ENCODE data around the gene PRR13. TPM values are rescaled to one million over a fixed set of nuclear protein-coding genes. Genes with fewer than 3 reads are reported as not detected.

Gene PRR13
- total and polyA plus RNA-seq, 2 donors (not counting 3 experiments of a cell fraction or from before 2014, with no cell fraction given): 68.9 to 139 TPM

DNA sequence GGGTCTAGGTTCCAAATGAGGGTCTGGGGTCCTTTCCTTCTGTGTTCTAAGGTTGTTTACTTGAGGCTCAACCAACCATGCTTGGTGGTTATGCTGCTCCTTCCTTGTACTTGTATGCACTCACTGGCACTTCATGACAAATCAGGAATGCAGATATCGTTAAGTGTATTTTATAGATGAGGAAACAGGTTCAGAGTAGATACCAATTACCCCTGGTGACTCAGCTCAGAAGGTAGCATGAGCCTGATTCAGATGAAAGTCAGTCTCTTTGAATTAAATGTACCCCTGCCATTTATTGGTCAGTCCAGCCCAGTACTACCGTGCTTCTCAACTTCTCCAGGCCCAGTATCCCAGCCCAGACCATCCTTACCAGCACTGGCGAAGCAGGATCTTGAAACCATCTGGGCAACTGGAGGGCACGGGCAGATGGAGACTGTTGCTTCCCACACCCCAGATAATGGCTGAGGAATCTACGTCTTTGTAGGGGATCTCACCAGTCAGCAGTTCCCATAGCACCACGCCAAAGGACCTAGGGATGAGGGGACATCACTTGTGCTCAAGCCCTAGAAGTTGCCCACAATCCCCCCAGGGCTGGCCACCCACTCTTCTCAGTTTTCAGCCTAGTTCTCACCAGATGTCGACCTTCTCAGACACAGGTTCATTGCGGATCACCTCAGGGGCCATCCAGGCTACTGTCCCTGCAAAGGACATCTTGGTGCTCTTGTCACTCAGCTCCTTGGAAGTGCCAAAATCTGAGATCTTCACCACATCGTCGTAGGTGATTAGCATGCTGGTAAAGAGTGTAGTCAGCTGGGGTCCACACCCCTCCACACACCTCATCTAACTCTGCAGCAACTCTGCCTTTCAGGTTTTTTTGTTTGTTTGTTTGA, 43.4 kb downstream of the PRR13 start:
- H3K4me3 ChIP-seq (replicated peaks in 1 of 3; ENCODE audit: insufficient read depth in 1 of 3, low read depth in 1 of 3, low read length in 3 of 3): no peak overlapping the region
- POLR2A ChIA-PET: no interaction called here
- dilution Hi-C loops (cut with MboI; ENCODE audit: extremely low pct_ligation_motif_present, low sequenced_read_pairs): no loop called here

More for the DNA sequence above, 43.4 kb downstream of the PRR13 start:
- Histone ChIP-seq H3K9me1 (replicated peaks; ENCODE audit: control insufficient read depth, extremely low read depth, insufficient read depth, low read length) (no peaks in the 10 kb centered on the region), H3K9me3 (replicated peaks; ENCODE audit: control insufficient read depth, insufficient read depth, low read length) (no peaks in the 10 kb centered on the region), H3K4me2 (ENCODE audit: insufficient read depth, low read length) (no peak overlapping the region), H4K20me1 (replicated peaks; ENCODE audit: control insufficient read depth, extremely low read depth, insufficient read depth, low read length) (no peaks in the 10 kb centered on the region), H3K36me3 (ENCODE audit: control insufficient read depth in 2 of 2, extremely low read depth in 1 of 2, insufficient read depth in 2 of 2, low read length in 2 of 2) (peaks cover 12 to 55% of the 10 kb centered on the region in 2 experiments), H3K27me3 (ENCODE audit: control insufficient read depth in 2 of 2, insufficient read depth in 2 of 2, low read length in 2 of 2) (no peaks in the 10 kb centered on the region), H3K79me2 (ENCODE audit: control insufficient read depth, insufficient read depth, low read length) (no peaks in the 10 kb centered on the region), H3K4me1 (ENCODE audit: control insufficient read depth, extremely low read depth, insufficient read depth, low read length) (no peaks in the 10 kb centered on the region), H3K27ac (ENCODE audit: insufficient read depth, low read depth, low read length) (no peak overlapping the region), H2AFZ (ENCODE audit: low read depth, low read length) (no peak overlapping the region), H3K9ac (replicated peaks; ENCODE audit: extremely low read depth, insufficient read depth, low read length) (no peak overlapping the region)
- CTCF ChIA-PET: no interaction called here
- FAIRE-seq (peak; percentile 60), DNase-seq (ENCODE audit: low read depth, low spot score) (no peak)
- intact Hi-C loops (cut with micrococcal nuclease): no loop called here
- BruUV-seq (replicated peaks): TSS peak; percentile 2
- TF ChIP-seq POLR2A (IDR thresholded peaks at IDR 0.05; ENCODE audit: low read depth, low read length) (peak; percentile 41), EZH2 (IDR thresholded peaks at IDR 0.05; ENCODE audit: borderline replicate concordance, low read depth, low read length, severe bottlenecking) (no peak), FOS (IDR thresholded peaks at IDR 0.05; ENCODE audit: borderline replicate concordance, insufficient read depth, low read length) (no peak), GATA2 (IDR thresholded peaks at IDR 0.05; ENCODE audit: insufficient read depth, insufficient read length, low read depth, low read length) (no peak)
- TF ChIP-seq, protein P1, sequence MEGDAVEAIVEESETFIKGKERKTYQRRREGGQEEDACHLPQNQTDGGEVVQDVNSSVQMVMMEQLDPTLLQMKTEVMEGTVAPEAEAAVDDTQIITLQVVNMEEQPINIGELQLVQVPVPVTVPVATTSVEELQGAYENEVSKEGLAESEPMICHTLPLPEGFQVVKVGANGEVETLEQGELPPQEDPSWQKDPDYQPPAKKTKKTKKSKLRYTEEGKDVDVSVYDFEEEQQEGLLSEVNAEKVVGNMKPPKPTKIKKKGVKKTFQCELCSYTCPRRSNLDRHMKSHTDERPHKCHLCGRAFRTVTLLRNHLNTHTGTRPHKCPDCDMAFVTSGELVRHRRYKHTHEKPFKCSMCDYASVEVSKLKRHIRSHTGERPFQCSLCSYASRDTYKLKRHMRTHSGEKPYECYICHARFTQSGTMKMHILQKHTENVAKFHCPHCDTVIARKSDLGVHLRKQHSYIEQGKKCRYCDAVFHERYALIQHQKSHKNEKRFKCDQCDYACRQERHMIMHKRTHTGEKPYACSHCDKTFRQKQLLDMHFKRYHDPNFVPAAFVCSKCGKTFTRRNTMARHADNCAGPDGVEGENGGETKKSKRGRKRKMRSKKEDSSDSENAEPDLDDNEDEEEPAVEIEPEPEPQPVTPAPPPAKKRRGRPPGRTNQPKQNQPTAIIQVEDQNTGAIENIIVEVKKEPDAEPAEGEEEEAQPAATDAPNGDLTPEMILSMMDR (IDR thresholded peaks at IDR 0.05; ENCODE audit: extremely low read depth in 1 of 2, insufficient read depth in 1 of 2, low read depth in 1 of 2, low read length in 2 of 2): no peak
